ENCODE measurements around the gene TEX44. TPM values are rescaled to one million over a fixed set of nuclear protein-coding genes. Genes with fewer than 3 reads are reported as not detected.
"Not testable (repeated sequence)": the region's sequence is repeated elsewhere in the genome, so short reads cannot be mapped to it uniquely, and the experiment has no call there.

TEX44 gene
- total RNA-seq, 1 donor from 2014 or later, result not detected

DNA sequence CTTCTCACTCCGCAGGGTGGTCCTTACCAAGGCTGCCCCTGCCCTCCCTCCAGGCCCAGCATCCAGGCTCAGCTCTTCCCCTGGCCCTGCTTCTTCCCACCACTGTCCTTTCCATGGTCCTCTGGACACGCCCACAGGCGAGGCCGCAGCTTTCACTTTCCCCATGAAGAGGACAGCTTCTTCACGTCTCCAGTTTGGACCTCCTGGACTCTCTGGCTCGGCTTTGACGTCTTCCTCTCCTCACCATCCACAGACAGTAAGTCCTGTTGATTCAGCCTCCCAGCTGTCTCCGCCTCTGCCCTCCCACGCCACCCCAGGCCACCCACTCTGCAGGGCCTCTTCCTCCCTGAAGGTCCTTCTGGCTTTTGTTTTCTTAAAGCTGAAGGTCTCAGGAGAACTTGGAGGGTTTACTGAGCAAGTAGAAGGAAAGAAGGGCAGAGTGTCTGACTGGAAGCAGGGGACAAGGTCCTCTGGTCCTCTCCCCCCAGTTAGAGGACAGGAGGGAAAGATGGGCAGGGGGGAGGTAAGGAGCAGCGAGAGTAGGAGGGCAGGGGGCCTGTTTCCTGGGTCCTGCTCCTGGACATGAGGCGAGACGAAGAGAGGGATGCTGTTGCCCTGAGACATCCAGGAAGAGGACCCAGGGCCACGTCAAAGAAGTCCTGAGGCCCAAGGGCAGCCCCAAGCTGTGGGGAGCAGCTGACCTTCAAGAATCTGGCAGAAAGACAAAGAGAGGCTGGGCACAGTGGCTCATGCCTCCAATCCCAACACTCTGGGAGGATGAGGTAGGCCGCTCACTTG lies 37.7 kb upstream of the TEX44 start:
- Histone ChIP-seq H3K27me3 (ENCODE audit: control insufficient read depth in 3 of 3, insufficient read depth in 3 of 3, low read length in 3 of 3) (no peaks in the 10 kb centered on the region), H3K27ac (ENCODE audit: low read depth, low read length) (peak overlapping the region; percentile 66), H3K9me3 (ENCODE audit: control insufficient read depth in 3 of 3, low read length in 3 of 3) (peaks cover 0 to 1% (median 0%) of the 10 kb centered on the region in 3 donors), H3K4me1 (ENCODE audit: control insufficient read depth in 3 of 3, insufficient read depth in 3 of 3, low read length in 3 of 3) (peaks cover 12 to 19% (median 15%) of the 10 kb centered on the region in 3 donors), H3K9ac (ENCODE audit: low read depth in 1 of 3, low read length in 3 of 3) (peak overlapping the region; percentile 32 to 71 (median 54)), H3K36me3 (ENCODE audit: control insufficient read depth in 3 of 3, insufficient read depth in 3 of 3, low read length in 3 of 3) (no peaks in the 10 kb centered on the region), H3K4me3 (ENCODE audit: low read length in 3 of 3) (peak overlapping the region; percentile 24 to 52 (median 27))

- H3K4me3 ChIP-seq (ENCODE audit: low read length in 3 of 3); H3K36me3 ChIP-seq (ENCODE audit: control insufficient read depth in 3 of 3, insufficient read depth in 3 of 3, low read length in 3 of 3); H3K9me3 ChIP-seq (ENCODE audit: control insufficient read depth in 3 of 3, low read length in 3 of 3); H3K27me3 ChIP-seq (ENCODE audit: control insufficient read depth in 3 of 3, insufficient read depth in 3 of 3, low read length in 3 of 3); H3K27ac ChIP-seq (ENCODE audit: low read depth, low read length); H3K9ac ChIP-seq (ENCODE audit: low read depth in 1 of 3, low read length in 3 of 3): not testable (repeated sequence)
- H3K4me1 ChIP-seq (ENCODE audit: control insufficient read depth in 3 of 3, insufficient read depth in 3 of 3, low read length in 3 of 3), result peaks cover 12 to 19% (median 15%) of the 10 kb centered on the region in 3 donors
Observed at GRCh38 chr2:231556496-231556895, 36.2 kb upstream of the TEX44 start.

- Histone ChIP-seq H3K9ac (ENCODE audit: low read depth in 1 of 3, low read length in 3 of 3) (no peak overlapping the region), H3K27me3 (ENCODE audit: control insufficient read depth in 3 of 3, insufficient read depth in 3 of 3, low read length in 3 of 3) (no peaks in the 10 kb centered on the region), H3K4me1 (ENCODE audit: control insufficient read depth in 3 of 3, insufficient read depth in 3 of 3, low read length in 3 of 3) (peaks cover 12 to 19% (median 15%) of the 10 kb centered on the region in 3 donors), H3K9me3 (ENCODE audit: control insufficient read depth in 3 of 3, low read length in 3 of 3) (peaks cover 0 to 1% (median 0%) of the 10 kb centered on the region in 3 donors), H3K36me3 (ENCODE audit: control insufficient read depth in 3 of 3, insufficient read depth in 3 of 3, low read length in 3 of 3) (no peaks in the 10 kb centered on the region), H3K27ac (ENCODE audit: low read depth, low read length) (no peak overlapping the region), H3K4me3 (ENCODE audit: low read length in 3 of 3) (no peak overlapping the region)
Observed at GRCh38 chr2:231556981-231557380, 35.7 kb upstream of the TEX44 start.

DNA sequence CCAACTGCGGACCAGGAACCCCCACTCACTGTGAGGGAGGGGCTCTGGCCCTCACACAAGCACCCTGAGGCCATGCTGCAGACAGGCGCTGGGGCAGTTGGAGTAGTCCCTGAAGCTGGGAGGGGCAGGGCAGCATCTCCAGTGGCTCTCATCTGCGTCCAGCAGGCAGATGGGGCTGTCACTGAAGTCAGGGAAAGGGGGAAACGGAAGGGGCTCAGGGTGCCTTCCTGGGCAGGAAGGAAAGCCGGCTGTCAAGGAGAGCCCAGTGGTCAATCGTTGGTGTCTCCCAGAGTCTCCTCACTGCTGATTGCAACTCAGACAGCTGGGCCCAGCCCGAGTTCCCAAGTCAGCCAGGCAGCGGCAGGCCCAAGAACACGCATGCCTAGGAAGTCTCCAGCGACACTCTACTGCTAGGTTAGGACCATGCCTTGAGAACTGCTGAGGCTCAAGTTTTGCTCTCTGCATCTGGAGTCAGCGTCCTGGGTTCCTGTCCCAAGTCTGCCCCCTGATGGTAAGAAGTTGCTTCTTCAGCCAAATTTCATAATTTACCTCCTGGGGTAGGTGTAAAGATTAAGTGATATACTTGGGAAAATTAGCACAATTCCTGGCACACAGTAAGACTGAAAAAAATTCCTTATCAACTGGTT lies 35.0 kb upstream of the TEX44 start:
- H3K4me1 ChIP-seq (ENCODE audit: control insufficient read depth in 3 of 3, insufficient read depth in 3 of 3, low read length in 3 of 3), result peaks cover 12 to 19% (median 15%) of the 10 kb centered on the region in 3 donors
- peak overlapping the region in 2 of 3 donors; percentile 33 to 70 for H3K9ac ChIP-seq (ENCODE audit: low read depth in 1 of 3, low read length in 3 of 3)
- peaks cover 0 to 1% (median 0%) of the 10 kb centered on the region in 3 donors for H3K9me3 ChIP-seq (ENCODE audit: control insufficient read depth in 3 of 3, low read length in 3 of 3)
- peak overlapping the region in 1 of 3 donors; percentile 21 for H3K4me3 ChIP-seq (ENCODE audit: low read length in 3 of 3)
- H3K27me3 ChIP-seq (ENCODE audit: control insufficient read depth in 3 of 3, insufficient read depth in 3 of 3, low read length in 3 of 3), result no peaks in the 10 kb centered on the region
- peak overlapping the region; percentile 33 for H3K27ac ChIP-seq (ENCODE audit: low read depth, low read length)
- H3K36me3 ChIP-seq (ENCODE audit: control insufficient read depth in 3 of 3, insufficient read depth in 3 of 3, low read length in 3 of 3), result no peaks in the 10 kb centered on the region

DNA sequence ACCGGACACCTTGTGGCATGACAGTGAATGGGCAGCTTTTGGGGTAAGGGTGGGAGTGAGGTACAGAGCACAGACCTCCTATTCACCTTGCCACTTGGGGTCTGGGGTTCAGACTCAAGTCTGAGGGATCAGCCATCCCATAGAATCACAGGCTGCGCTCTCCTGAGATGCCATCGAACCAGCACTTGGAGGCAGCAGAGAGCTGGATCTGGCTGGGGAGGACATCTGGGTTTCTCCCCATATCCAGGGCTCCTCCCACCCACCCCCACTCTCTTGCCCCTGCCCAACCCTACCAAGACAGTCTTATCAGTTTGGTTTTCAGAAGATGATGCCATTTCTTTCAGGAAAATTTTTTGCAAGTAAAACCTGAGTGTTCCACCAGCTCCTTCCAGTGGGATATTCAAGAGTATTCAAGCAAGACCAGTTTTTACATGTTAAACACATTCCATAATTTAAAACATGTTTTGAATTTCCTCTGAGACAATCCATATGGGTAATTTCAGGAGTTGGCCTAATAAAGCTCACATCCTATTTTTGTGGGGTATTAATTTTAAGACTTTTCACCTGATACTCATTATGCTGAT lies 29.2 kb upstream of the TEX44 start:
- Histone ChIP-seq H3K36me3 (ENCODE audit: control insufficient read depth in 3 of 3, insufficient read depth in 3 of 3, low read length in 3 of 3) (no peaks in the 10 kb centered on the region), H3K4me1 (ENCODE audit: control insufficient read depth in 3 of 3, insufficient read depth in 3 of 3, low read length in 3 of 3) (no peaks in the 10 kb centered on the region), H3K27ac (ENCODE audit: low read depth, low read length) (no peak overlapping the region), H3K27me3 (ENCODE audit: control insufficient read depth in 3 of 3, insufficient read depth in 3 of 3, low read length in 3 of 3) (no peaks in the 10 kb centered on the region), H3K9me3 (ENCODE audit: control insufficient read depth in 3 of 3, low read length in 3 of 3) (no peaks in the 10 kb centered on the region), H3K4me3 (ENCODE audit: low read length in 3 of 3) (no peak overlapping the region), H3K9ac (ENCODE audit: low read depth in 1 of 3, low read length in 3 of 3) (no peak overlapping the region)

GRCh38 chr2:231565887-231566594 lies 26.6 kb upstream of the TEX44 start:
- Histone ChIP-seq H3K9ac (ENCODE audit: low read depth in 1 of 3, low read length in 3 of 3) (no peak overlapping the region), H3K27me3 (ENCODE audit: control insufficient read depth in 3 of 3, insufficient read depth in 3 of 3, low read length in 3 of 3) (no peaks in the 10 kb centered on the region), H3K4me1 (ENCODE audit: control insufficient read depth in 3 of 3, insufficient read depth in 3 of 3, low read length in 3 of 3) (no peaks in the 10 kb centered on the region), H3K36me3 (ENCODE audit: control insufficient read depth in 3 of 3, insufficient read depth in 3 of 3, low read length in 3 of 3) (no peaks in the 10 kb centered on the region), H3K27ac (ENCODE audit: low read depth, low read length) (no peak overlapping the region), H3K4me3 (ENCODE audit: low read length in 3 of 3) (no peak overlapping the region), H3K9me3 (ENCODE audit: control insufficient read depth in 3 of 3, low read length in 3 of 3) (no peaks in the 10 kb centered on the region)

DNA sequence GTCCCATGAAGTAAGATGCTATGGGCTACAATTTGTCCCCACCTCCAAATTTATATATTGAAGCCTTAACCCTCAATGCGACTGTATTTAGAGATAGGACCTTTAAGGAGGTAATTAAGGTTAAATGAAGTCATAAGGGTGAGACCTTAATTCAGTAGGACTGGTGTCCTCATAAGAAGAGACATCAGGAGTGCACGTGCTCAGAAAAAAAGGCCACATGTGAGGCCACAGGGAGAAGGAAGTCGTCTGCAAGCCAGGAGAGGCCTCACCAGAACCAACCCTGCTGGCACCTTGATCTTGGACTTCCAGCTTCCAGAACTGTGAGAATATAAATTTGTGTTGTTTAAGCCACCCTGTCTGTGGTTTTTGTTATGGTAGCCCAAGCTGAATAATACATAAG lies 25.5 kb upstream of the TEX44 start:
- no peak overlapping the region for H3K4me3 ChIP-seq (ENCODE audit: low read length in 3 of 3)
- H3K27ac ChIP-seq (ENCODE audit: low read depth, low read length), result no peak overlapping the region
- no peaks in the 10 kb centered on the region for H3K4me1 ChIP-seq (ENCODE audit: control insufficient read depth in 3 of 3, insufficient read depth in 3 of 3, low read length in 3 of 3)
- H3K9me3 ChIP-seq (ENCODE audit: control insufficient read depth in 3 of 3, low read length in 3 of 3), result no peaks in the 10 kb centered on the region
- H3K27me3 ChIP-seq (ENCODE audit: control insufficient read depth in 3 of 3, insufficient read depth in 3 of 3, low read length in 3 of 3), result no peaks in the 10 kb centered on the region
- H3K36me3 ChIP-seq (ENCODE audit: control insufficient read depth in 3 of 3, insufficient read depth in 3 of 3, low read length in 3 of 3), result no peaks in the 10 kb centered on the region
- H3K9ac ChIP-seq (ENCODE audit: low read depth in 1 of 3, low read length in 3 of 3), result no peak overlapping the region

DNA sequence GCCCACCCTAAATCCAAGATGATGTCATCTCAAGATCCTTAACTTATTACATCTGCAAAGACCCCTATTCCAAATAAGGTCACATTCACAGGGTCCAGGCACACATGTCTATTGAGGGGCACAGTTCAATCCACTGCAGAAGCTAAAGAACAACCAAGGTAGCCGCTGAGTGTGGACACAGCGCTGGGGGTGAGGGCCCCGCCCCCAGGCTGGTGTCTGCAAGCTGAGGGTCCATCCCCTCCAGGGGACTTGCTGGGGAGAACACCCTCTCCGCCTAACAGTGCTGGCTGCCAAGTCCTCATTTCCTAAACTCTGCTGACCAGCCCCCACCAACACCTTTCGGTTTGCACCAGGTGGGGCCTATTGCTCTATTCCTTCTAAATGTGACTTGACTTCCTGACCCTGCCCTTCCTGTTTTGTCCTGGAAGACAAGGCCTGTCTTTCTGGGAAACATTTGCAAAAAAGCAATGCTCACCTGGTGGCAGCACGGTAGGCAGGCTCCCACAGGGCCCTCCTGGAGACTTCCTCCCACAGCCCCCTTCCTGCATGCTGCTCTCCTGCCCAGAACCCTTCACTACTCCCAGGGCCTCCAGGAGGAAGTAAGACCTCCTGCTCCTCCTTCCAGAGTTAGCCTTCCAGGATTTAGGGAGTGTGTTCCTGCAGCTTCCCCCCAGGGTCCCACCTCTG lies 24.4 kb upstream of the TEX44 start:
- Histone ChIP-seq H3K4me3 (ENCODE audit: low read length in 3 of 3) (no peak overlapping the region), H3K36me3 (ENCODE audit: control insufficient read depth in 3 of 3, insufficient read depth in 3 of 3, low read length in 3 of 3) (no peaks in the 10 kb centered on the region), H3K4me1 (ENCODE audit: control insufficient read depth in 3 of 3, insufficient read depth in 3 of 3, low read length in 3 of 3) (no peaks in the 10 kb centered on the region), H3K27ac (ENCODE audit: low read depth, low read length) (no peak overlapping the region), H3K9me3 (ENCODE audit: control insufficient read depth in 3 of 3, low read length in 3 of 3) (no peaks in the 10 kb centered on the region), H3K27me3 (ENCODE audit: control insufficient read depth in 3 of 3, insufficient read depth in 3 of 3, low read length in 3 of 3) (no peaks in the 10 kb centered on the region), H3K9ac (ENCODE audit: low read depth in 1 of 3, low read length in 3 of 3) (no peak overlapping the region)

DNA sequence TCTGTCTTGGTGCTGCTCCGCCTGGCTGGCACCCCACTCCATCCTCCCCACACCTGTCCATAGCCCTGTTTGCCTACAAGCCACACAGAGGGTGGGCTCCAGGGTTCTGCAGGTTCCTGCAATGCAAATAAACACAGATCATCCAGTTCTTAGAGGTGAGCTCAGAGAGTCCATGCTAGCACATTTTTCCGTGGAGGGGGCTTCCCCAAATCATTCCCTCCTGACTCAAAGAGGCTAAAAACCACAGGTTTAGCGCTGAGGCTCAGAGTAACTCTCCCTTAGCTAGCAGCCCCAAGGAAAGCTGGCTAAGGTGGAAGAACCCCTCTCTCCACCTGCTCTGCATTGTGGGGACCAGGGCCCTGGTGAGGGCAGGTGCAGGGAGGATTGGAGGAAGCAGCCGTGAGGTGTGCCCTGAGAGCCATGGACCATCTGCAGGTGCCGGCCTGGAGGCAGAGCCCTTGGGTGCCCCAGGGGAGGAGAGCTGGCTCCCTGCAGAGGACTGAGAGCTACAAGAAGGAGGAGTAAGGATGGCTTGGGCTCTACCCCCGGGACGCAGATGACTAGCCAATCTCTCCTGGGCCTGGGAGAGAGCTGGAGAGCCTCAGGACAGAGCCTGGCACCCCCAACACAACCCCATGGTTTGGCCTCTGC lies 23.8 kb upstream of the TEX44 start:
- Histone ChIP-seq H3K27ac (ENCODE audit: low read depth, low read length) (no peak overlapping the region), H3K36me3 (ENCODE audit: control insufficient read depth in 3 of 3, insufficient read depth in 3 of 3, low read length in 3 of 3) (no peaks in the 10 kb centered on the region), H3K4me3 (ENCODE audit: low read length in 3 of 3) (no peak overlapping the region), H3K9ac (ENCODE audit: low read depth in 1 of 3, low read length in 3 of 3) (no peak overlapping the region), H3K9me3 (ENCODE audit: control insufficient read depth in 3 of 3, low read length in 3 of 3) (no peaks in the 10 kb centered on the region), H3K27me3 (ENCODE audit: control insufficient read depth in 3 of 3, insufficient read depth in 3 of 3, low read length in 3 of 3) (no peaks in the 10 kb centered on the region), H3K4me1 (ENCODE audit: control insufficient read depth in 3 of 3, insufficient read depth in 3 of 3, low read length in 3 of 3) (no peaks in the 10 kb centered on the region)

Data from skeletal muscle tissue (tissue), 4 donors.